Retinal pigment epithelial cell (primary cell): ENCODE measurements around the gene TEAD3.

Experiments
- DNase-seq: peaks from one replicate; pipeline ENCODE4 v3.0.0-alpha.2; 2010; ENCODE audit warnings: low read depth
- H3K4me3 ChIP-seq: 2 replicates; pipeline ENCODE4 v1.5.1; 2011; ENCODE audit warnings: mild to moderate bottlenecking, low read length, control low read depth, moderate library complexity
- CTCF ChIP-seq: conservative IDR thresholded peaks from 2 replicates; pipeline ENCODE4 v1.5.1; 2011; ENCODE audit warnings: low read depth, low read length, control low read depth, inconsistent platforms

TEAD3 gene

GRCh38 chr6:35428421-35429149 is 68.3 kb downstream of the TEAD3 start:
- TF ChIP-seq CTCF = no peak
- no peak for DNase-seq
- H3K4me3 ChIP-seq = no peak overlapping the region

DNA sequence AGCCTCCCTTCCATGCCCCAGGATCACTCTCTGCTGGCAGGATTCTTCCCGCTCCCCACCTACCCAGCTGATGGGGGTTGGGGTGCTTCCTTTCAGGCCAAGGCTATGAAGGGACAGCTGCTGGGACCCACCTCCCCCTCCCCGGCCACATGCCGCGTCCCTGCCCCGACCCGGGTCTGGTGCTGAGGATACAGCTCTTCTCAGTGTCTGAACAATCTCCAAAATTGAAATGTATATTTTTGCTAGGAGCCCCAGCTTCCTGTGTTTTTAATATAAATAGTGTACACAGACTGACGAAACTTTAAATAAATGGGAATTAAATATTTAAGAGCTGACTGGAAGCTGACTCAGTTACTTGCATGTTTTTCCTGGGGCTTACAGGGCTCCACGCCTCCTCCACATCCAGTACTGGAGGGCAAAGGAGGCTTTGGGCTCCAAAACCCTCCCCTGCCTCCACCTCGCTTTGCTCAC is 69.0 kb downstream of the TEAD3 start:
- TF ChIP-seq CTCF = no peak
- H3K4me3 ChIP-seq = no peak overlapping the region
- DNase-seq = no peak

DNA sequence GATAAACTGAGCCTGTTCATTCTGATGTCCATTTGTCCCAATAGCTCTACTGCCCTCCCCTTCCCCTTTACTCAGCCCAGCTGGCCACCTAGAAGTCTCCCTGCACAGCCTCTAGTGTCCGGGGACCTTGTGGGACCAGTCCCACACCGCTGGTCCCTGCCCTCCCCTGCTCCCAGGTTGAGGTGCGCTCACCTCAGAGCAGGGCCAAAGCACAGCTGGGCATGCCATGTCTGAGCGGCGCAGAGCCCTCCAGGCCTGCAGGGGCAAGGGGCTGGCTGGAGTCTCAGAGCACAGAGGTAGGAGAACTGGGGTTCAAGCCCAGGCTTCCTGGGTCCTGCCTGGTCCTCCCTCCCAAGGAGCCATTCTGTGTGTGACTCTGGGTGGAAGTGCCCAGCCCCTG is 69.4 kb downstream of the TEAD3 start:
- DNase-seq = no peak
- TF ChIP-seq CTCF = no peak
- H3K4me3 ChIP-seq = no peak overlapping the region

GRCh38 chr6:35426074-35426473 is 70.8 kb downstream of the TEAD3 start:
- no peak for DNase-seq
- H3K4me3 ChIP-seq = no peak overlapping the region
- no peak for TF ChIP-seq CTCF

- no peak overlapping the region for H3K4me3 ChIP-seq
- no peak for TF ChIP-seq CTCF
- DNase-seq = peak; percentile 98
Observed at GRCh38 chr6:35425284-35425683, 71.6 kb downstream of the TEAD3 start.
